Prostate gland (tissue), 2 donors: ENCODE results near the gene S100A7A. TPM values are rescaled to one million over a fixed set of nuclear protein-coding genes. Genes with fewer than 3 reads are reported as not detected.

Experiments used
- DNase-seq: peaks from one replicate; pipeline ENCODE4 v3.0.0-alpha.2; 2019; ENCODE audit warnings: low spot score
- H3K27ac ChIP-seq, 2 donors: fragments of 200-600 bp; sonication (generic); 2 replicates each; pipeline ENCODE4 v1.5.1; 2017 to 2019
- H3K27me3 ChIP-seq: fragments of 200-600 bp; sonication (generic); replicated peaks from 2 replicates; pipeline ENCODE4 v1.5.1; 2019; ENCODE audit not compliant: insufficient read depth
- H3K36me3 ChIP-seq, 2 donors: fragments of 200-600 bp; sonication (generic); 1 replicate in 1 of 2; 2 replicates in 1 of 2; pipeline versions ENCODE4 v1.5.1 to v1.8.1; 2017 to 2019
- H3K4me1 ChIP-seq: fragments of 200-600 bp; sonication (generic); replicated peaks from 2 replicates; pipeline ENCODE4 v1.5.1; 2019
- H3K4me3 ChIP-seq, 2 donors: fragments of 200-600 bp; sonication (generic); 2 replicates each; pipeline ENCODE4 v1.5.1; 2017 to 2019
- H3K9me3 ChIP-seq: fragments of 200-600 bp; sonication (generic); 2 replicates; pipeline ENCODE4 v1.5.1; 2017
- POLR2A ChIP-seq: fragments of 450-650 bp; IDR thresholded peaks from one replicate; pipeline ENCODE4 v1.6.1; 2016; ENCODE audit warnings: antibody characterized with exemption, mild to moderate bottlenecking
- POLR2AphosphoS5 ChIP-seq: sonication (generic); formaldehyde crosslinking; IDR thresholded peaks from one replicate; pipeline ENCODE4 v1.6.1; 2017; ENCODE audit warnings: antibody characterized with exemption
- WGBS: methylation state at CpG from one replicate; pipeline ENCODE4 v1.1.5; 2018; 5-methylcytosine and 5-hydroxymethylcytosine counted together
- intact Hi-C: fragments of 100-400 bp; cut with DNase I; formaldehyde crosslinking; loops from one replicate; pipeline ENCODE4 v1.14.2; 2022
- total RNA-seq, 2 donors: library from RNA; depleted of rRNA; stranded (reverse); fragments of >200 nt; gene quantifications; one replicate each; pipeline ENCODE4 v1.1.0, GENCODE V29; 2016
- TF ChIP-seq, protein P1 (sequence below), 4 experiments: fragments of 200-600 bp in 2 of 4; fragments of 450-650 bp in 2 of 4; sonication (generic) in 2 of 4; IDR thresholded peaks; 1 replicate in 3 of 4; 2 replicates in 1 of 4; pipeline ENCODE4 v1.5.1; 2016 to 2019; ENCODE audit warnings: antibody characterized with exemption in 4 of 4, mild to moderate bottlenecking in 2 of 4, moderate library complexity in 2 of 4

The S100A7A gene
- total RNA-seq, 2 donors from 2014 or later = not detected

DNA sequence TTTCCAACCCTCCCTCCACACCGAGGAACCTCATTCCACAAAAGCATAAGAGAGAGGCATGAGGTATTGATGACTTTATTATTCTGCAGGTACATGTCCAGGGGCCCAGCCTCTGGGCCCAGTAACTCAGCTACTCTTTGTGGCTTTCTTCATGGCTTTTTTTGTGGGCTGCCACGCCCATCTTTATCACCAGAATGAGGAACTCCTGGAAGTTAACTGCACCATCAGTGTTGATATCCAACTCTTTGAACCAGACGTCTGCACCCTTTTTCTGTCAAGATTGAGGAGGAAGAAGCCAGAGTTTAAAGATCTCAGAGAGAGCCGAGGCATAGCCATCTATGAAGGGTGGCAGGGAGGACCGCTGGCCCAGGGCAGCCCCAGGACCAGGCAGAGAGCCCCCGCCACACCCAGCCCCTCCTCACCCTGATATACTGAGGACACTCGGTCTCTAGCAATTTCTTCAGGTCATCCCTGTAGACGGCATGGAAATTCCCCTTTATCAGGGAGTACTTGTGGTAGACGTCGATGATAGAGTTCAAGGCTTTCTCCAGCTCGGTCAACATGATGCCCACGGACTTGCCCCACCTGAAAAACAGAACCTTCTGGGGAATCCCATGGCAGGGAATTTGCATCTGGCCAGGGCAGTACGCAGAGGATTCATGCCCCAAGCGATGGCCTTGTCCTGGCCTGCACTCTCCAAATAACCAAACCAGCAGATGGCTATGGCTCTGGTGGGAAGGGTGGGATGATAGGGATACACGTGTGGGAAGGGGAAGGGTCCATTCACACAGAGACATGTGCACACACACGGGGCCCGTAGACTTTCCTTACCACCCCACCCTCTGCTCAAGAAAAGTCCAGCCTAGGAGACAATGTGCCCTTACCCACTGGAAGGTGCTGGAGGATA lies 26.1 kb upstream of the S100A7A start:
- Histone ChIP-seq H3K4me3 (no peak overlapping the region), H3K36me3 (no peaks in the 10 kb centered on the region), H3K27ac (no peak overlapping the region), H3K9me3 (no peaks in the 10 kb centered on the region), H3K4me1 (no peaks in the 10 kb centered on the region), H3K27me3 (no peaks in the 10 kb centered on the region)
- TF ChIP-seq POLR2A = no peak
- no peak for TF ChIP-seq POLR2AphosphoS5
- TF ChIP-seq, protein P1, sequence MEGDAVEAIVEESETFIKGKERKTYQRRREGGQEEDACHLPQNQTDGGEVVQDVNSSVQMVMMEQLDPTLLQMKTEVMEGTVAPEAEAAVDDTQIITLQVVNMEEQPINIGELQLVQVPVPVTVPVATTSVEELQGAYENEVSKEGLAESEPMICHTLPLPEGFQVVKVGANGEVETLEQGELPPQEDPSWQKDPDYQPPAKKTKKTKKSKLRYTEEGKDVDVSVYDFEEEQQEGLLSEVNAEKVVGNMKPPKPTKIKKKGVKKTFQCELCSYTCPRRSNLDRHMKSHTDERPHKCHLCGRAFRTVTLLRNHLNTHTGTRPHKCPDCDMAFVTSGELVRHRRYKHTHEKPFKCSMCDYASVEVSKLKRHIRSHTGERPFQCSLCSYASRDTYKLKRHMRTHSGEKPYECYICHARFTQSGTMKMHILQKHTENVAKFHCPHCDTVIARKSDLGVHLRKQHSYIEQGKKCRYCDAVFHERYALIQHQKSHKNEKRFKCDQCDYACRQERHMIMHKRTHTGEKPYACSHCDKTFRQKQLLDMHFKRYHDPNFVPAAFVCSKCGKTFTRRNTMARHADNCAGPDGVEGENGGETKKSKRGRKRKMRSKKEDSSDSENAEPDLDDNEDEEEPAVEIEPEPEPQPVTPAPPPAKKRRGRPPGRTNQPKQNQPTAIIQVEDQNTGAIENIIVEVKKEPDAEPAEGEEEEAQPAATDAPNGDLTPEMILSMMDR (IDR thresholded peaks at IDR 0.05) = no peak
- intact Hi-C loops = no loop called here
- 75% methylated on average over 17 of the region's 17 CpGs for WGBS
- no peak for DNase-seq

DNA sequence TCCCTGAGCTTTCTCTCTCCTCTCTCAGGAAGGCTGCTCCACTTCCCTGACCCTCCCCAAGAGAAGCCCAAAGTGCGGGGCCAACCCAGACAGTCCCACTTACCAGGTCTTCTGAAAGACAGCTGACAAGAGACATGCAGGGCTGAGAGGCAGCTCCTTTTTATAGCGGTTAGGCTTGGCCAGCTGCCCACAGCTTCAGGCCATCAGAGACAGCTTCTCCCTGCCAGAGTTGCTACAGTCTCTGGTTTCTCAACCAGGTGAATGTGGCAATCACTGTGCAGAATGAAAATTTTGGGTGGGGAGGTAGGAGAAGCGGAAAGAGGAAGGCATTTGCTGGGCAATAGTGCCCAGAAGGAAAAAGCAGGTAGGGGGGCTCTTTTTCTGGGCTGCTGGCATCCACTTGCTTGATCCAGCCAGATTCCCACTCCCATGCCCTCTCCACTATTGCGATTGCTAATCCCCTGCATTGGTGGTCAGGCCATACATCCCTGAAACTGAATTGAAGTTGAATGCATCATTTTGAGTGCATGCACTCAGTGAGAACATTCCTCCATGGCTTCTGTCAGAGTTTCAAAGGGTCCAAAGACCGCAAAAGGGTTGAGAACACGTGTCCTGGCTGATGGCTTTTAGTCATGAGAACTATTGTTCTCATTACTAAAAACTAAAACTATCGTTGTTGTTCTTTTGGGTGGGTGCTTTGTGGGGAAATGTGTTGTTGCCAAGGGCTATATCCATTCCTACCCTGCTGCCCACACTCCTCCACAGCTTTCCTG lies 25.2 kb upstream of the S100A7A start, which contains the start of gene S100A8:
TSS of gene S100A8 (minus strand) at position 136 of the 773 bp plus-strand sequence. CDS start 538 bp downstream, outside the sequence.
- TF ChIP-seq POLR2A = no peak
- H3K4me1 ChIP-seq = no peaks in the 10 kb centered on the region
- 55% methylated on average over 7 of the region's 7 CpGs for WGBS
- H3K9me3 ChIP-seq = no peaks in the 10 kb centered on the region
- intact Hi-C loops = no loop called here
- H3K27ac ChIP-seq = no peak within 1 kb of the TSS
- no peak within 1 kb of the TSS for H3K4me3 ChIP-seq
- H3K27me3 ChIP-seq = no peaks in the 10 kb centered on the region
- no peaks in the 10 kb centered on the region for H3K36me3 ChIP-seq
- peak; percentile 19 for DNase-seq

DNA sequence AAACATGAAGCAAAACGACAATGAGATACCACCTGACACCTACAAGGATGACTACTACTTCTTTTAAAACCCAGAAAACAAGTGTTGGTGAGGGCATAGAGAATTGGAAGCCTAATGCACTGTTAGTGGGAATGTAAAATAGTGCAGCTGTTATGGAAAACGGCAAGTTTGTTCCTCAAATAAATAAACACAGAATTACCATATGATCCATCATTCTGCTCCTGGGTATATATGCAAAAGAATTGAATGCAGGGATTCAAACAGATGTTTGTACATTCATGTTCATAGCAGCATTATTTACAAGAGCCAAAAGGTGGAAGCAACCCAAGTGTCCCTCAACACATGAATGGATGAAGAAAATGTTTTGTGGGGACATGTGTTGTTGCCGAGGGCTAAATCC lies 24.1 kb upstream of the S100A7A start:
- Histone ChIP-seq H3K27me3 (no peaks in the 10 kb centered on the region), H3K27ac (no peak overlapping the region), H3K4me3 (no peak overlapping the region), H3K36me3 (no peaks in the 10 kb centered on the region), H3K4me1 (no peaks in the 10 kb centered on the region), H3K9me3 (no peaks in the 10 kb centered on the region)
- DNase-seq = no peak
- TF ChIP-seq POLR2A (no peak), POLR2AphosphoS5 (no peak)
- TF ChIP-seq, protein P1 (IDR thresholded peaks at IDR 0.05) = no peak
- 65% methylated on average over 3 of the region's 3 CpGs for WGBS
- intact Hi-C loops = no loop called here

DNA sequence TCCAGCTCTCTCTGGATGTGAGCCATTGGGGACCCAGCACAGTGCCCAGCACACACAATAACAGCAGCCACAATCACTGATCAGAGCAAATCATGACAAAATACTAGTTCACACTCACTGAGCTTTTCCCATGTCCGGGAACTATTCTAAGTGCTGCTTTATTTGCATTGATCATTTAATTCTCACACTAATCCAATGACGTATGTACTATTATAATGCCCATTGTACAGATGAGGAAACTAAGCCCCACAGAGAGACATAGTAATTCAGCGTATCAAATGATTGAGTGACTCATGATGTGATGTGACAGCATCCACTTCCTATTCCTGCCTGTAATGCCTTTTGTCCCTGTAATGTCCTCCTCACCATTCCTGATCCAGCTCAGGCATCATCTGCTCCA lies 23.5 kb upstream of the S100A7A start:
- Histone ChIP-seq H3K27ac (no peak overlapping the region), H3K9me3 (no peaks in the 10 kb centered on the region), H3K36me3 (no peaks in the 10 kb centered on the region), H3K4me3 (no peak overlapping the region), H3K4me1 (no peaks in the 10 kb centered on the region), H3K27me3 (no peaks in the 10 kb centered on the region)
- no peak for DNase-seq
- 91% methylated on average over 3 of the region's 3 CpGs for WGBS
- intact Hi-C loops = no loop called here
- TF ChIP-seq, protein P1 (IDR thresholded peaks at IDR 0.05) = no peak
- TF ChIP-seq POLR2A = no peak
- TF ChIP-seq POLR2AphosphoS5 = no peak

DNA sequence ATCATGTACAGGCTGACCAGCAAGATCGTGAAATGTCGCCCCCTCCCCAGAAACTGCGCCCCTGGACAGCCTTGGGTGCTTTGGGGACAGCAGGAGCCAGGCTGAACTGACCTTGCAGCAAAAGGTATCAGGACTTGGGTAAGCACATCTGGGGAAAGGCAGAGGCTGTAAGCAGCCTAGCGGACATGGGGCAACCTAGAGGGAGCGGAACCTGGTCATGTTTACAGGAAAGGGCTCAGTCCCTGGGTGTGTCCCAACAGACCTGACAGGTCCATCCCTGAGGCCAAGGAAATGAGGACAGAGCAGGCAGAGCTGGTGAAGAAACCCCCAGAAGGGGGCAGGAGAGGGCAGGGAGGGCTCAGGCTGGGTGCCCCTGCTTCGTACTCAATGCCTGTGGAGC lies 22.4 kb upstream of the S100A7A start:
- no peaks in the 10 kb centered on the region for H3K27me3 ChIP-seq
- intact Hi-C loops = no loop called here
- no peak for DNase-seq
- 70% methylated on average over 6 of the region's 6 CpGs for WGBS
- TF ChIP-seq POLR2A (no peak), POLR2AphosphoS5 (no peak)
- TF ChIP-seq, protein P1 (IDR thresholded peaks at IDR 0.05) = no peak
- no peak overlapping the region for H3K27ac ChIP-seq
- no peaks in the 10 kb centered on the region for H3K36me3 ChIP-seq
- H3K9me3 ChIP-seq = no peaks in the 10 kb centered on the region
- H3K4me3 ChIP-seq = no peak overlapping the region
- no peaks in the 10 kb centered on the region for H3K4me1 ChIP-seq
